ENCODE measurements around the gene BAIAP2. TPM values are rescaled to one million over a fixed set of nuclear protein-coding genes. Genes with fewer than 3 reads are reported as not detected.

The BAIAP2 gene
- total and polyA plus RNA-seq, 12 donors, result 9.5 to 25.8 (median 15.6) TPM

DNA sequence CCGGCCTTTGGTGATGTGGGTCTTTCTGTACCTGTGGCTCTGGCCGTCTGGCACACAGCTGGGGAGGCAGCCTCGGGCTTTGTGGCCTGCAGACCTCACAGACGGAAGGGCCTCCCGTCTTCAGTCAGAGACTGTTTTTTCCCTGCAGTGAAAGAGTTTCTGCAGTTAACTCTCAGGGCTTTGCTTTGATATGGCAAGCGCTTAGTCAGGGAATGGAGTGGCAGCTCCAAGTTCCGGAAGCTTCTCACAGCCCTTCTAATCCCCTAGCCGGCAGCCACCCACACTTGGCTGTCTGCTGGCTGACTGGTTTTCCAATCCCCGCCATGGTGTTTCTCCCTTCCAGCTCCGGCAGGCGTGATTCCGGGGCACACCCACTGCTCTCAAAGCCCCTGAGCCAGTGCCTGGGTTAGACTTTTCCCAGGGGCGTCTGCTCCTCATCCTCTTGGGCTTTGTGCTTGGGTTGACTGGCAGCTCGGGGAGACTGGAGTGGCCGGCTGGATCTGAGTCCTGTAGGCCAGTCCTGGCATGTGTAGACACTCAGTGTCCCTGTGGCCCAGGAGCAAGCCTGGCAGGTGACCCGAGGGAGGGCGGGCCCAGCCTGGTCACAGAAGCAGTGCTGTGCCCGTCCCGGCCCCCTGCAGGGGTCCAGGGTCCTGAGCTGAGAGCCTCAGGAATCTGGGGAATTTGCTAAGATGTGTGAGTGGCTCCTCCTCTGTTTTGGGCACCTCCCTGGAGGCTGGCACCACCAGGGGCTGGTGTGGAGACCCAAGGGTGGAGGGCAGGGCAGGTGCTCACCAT, 29.9 kb downstream of the BAIAP2 start:
- Histone ChIP-seq H3K9me3 (no peaks in the 10 kb centered on the region), H3K4me3 (no peak overlapping the region), H3K4me1 (peaks cover 19 to 37% (median 30%) of the 10 kb centered on the region in 9 donors), H3K36me3 (peaks cover 0 to 10% (median 0%) of the 10 kb centered on the region in 9 donors), H3K27me3 (no peaks in the 10 kb centered on the region), H3K27ac (peak overlapping the region in 7 of 10 donors; percentile 10 to 77 (median 27))
- TF ChIP-seq, protein P1, sequence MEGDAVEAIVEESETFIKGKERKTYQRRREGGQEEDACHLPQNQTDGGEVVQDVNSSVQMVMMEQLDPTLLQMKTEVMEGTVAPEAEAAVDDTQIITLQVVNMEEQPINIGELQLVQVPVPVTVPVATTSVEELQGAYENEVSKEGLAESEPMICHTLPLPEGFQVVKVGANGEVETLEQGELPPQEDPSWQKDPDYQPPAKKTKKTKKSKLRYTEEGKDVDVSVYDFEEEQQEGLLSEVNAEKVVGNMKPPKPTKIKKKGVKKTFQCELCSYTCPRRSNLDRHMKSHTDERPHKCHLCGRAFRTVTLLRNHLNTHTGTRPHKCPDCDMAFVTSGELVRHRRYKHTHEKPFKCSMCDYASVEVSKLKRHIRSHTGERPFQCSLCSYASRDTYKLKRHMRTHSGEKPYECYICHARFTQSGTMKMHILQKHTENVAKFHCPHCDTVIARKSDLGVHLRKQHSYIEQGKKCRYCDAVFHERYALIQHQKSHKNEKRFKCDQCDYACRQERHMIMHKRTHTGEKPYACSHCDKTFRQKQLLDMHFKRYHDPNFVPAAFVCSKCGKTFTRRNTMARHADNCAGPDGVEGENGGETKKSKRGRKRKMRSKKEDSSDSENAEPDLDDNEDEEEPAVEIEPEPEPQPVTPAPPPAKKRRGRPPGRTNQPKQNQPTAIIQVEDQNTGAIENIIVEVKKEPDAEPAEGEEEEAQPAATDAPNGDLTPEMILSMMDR (IDR thresholded peaks at IDR 0.05), result no peak
- ATAC-seq, result peak in 6 of 8 donors; percentile 2 to 59 (median 34)
- peak in 1 of 2 donors; percentile 40 for DNase-seq
- 68 to 78% methylated on average over 19 of the region's 19 CpGs for WGBS, 2 donors
- intact Hi-C loops (cut with DNase I), result no loop called here

DNA sequence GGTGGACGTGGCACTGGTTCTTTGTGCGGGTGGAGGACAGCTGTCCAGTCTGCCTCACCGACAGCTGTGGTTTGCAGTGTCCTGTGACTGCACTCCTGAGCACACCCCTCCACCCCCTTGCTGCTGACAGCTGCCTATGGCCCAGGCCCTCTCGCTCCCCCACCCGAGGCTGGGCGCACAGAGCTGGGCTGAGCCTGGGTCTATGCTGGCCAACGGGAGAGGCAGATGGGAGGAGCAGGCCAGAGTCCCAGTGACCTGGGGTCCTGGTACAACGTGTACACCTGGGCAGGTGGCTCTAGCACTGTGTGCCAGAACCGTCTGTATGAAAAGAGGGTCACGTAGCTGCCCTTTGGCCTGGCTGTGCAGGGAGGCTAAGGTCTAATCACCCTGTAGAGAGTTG, 30.5 kb downstream of the BAIAP2 start:
- intact Hi-C loops (cut with DNase I), result no loop called here
- Histone ChIP-seq H3K9me3 (no peaks in the 10 kb centered on the region), H3K27ac (peak overlapping the region in 4 of 10 donors; percentile 17 to 77 (median 46)), H3K4me3 (no peak overlapping the region), H3K36me3 (peaks cover 0 to 4% (median 0%) of the 10 kb centered on the region in 9 donors), H3K4me1 (peaks cover 19 to 37% (median 30%) of the 10 kb centered on the region in 9 donors), H3K27me3 (no peaks in the 10 kb centered on the region)
- TF ChIP-seq, protein P1 (IDR thresholded peaks at IDR 0.05), result no peak
- no peak for DNase-seq
- WGBS, 2 donors, result 82 to 84% methylated on average over 10 of the region's 10 CpGs
- peak in 2 of 8 donors; percentile 4 to 9 for ATAC-seq

DNA sequence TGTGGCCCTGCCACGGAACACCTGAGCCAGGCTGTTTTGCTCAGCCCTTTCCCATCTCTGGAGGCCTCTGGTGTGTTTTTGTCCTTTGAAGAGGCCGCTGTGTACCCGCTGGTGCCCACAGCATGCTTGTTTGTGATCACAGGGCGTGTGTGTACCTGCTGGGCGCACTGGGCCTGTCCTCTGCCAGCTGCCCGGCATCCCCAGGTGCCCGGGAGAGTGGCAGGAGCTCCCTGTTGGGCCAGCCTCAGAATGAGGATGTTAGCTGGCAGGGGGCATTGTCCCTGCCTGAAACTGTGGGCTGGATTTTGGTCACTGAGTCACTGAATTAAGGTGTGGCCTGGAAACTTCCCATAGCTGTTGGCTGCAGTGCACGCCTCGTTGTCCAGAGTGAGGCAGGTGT, 31.1 kb downstream of the BAIAP2 start:
- WGBS, 2 donors, result 94 to 95% methylated on average over 9 of the region's 9 CpGs
- intact Hi-C loops (cut with DNase I), result no loop called here

DNA sequence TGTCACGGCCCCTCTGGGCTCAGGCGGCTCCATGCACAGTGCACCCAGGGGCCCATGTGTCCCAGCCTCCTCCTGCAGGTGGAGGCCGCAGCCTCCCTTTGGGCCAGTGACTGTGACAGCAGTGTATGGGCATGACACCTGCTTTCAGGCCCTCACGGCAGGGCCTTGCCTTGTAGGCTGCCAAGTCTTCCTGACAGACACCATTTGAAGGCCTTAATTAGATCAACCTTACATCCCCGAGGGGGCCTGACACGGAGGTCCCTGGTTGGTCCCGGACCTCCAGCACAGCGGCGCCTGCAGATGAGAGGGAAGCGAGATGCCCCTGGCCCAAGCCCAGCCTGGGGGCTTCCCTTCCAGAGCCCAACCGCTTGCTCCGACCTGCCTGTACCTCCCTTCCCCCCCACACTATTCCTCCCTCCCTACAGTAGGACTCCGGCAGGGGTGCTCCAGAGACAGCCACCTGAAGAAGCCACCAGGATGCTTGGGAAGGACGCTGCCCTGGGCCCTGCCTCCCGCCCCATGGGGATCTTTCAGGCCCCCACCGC, 31.9 kb downstream of the BAIAP2 start:
- no peak for DNase-seq
- Histone ChIP-seq H3K36me3 (no peaks in the 10 kb centered on the region), H3K27ac (no peak overlapping the region), H3K9me3 (no peaks in the 10 kb centered on the region), H3K27me3 (no peaks in the 10 kb centered on the region), H3K4me1 (peaks cover 19 to 37% (median 30%) of the 10 kb centered on the region in 9 donors), H3K4me3 (no peak overlapping the region)
- 91 to 94% methylated on average over 16 of the region's 16 CpGs for WGBS, 2 donors
- TF ChIP-seq, protein P1 (IDR thresholded peaks at IDR 0.05), result no peak
- ATAC-seq, result no peak
- intact Hi-C loops (cut with DNase I), result no loop called here

More for the DNA sequence above, 31.1 kb downstream of the BAIAP2 start:
- DNase-seq, result no peak
- H3K27ac ChIP-seq, result no peak overlapping the region
- no peak overlapping the region for H3K4me3 ChIP-seq
- H3K4me1 ChIP-seq, result peaks cover 19 to 37% (median 30%) of the 10 kb centered on the region in 9 donors
- no peaks in the 10 kb centered on the region for H3K9me3 ChIP-seq
- no peaks in the 10 kb centered on the region for H3K27me3 ChIP-seq
- no peak for ATAC-seq
- H3K36me3 ChIP-seq, result peaks cover 0 to under 1% (median 0%) of the 10 kb centered on the region in 9 donors
- TF ChIP-seq, protein P1 (IDR thresholded peaks at IDR 0.05), result no peak

All from heart right ventricle (tissue), 16 donors.